GM13976 (cell line): Measurements from ENCODE around the gene TACR1.
"Not testable (repeated sequence)": the region's sequence is repeated elsewhere in the genome, so short reads cannot be mapped to it uniquely, and the experiment has no call there.

Experiments
- DNase-seq: peaks from one replicate; pipeline ENCODE4 v3.0.0; 2012; ENCODE audit warnings: low spot score
- in situ Hi-C: fragments of 300-500 bp; cut with MboI; formaldehyde crosslinking; loops from one replicate; pipeline ENCODE4 v1.12.0; 2022; ENCODE audit warnings: low sequenced_read_pairs, mixed read lengths, inconsistent platforms; ENCODE audit not compliant: unreplicated experiment
- TF ChIP-seq, protein P1 (sequence below): IDR thresholded peaks from 2 replicates; pipeline ENCODE4 v1.5.1; 2012; ENCODE audit warnings: borderline replicate concordance, mild to moderate bottlenecking; ENCODE audit not compliant: insufficient read depth; ENCODE audit errors: extremely low read depth, missing control alignments, control extremely low read depth

The TACR1 gene

GRCh38 chr2:75058427-75058826, 140.9 kb downstream of the TACR1 start:
- TF ChIP-seq, protein P1, sequence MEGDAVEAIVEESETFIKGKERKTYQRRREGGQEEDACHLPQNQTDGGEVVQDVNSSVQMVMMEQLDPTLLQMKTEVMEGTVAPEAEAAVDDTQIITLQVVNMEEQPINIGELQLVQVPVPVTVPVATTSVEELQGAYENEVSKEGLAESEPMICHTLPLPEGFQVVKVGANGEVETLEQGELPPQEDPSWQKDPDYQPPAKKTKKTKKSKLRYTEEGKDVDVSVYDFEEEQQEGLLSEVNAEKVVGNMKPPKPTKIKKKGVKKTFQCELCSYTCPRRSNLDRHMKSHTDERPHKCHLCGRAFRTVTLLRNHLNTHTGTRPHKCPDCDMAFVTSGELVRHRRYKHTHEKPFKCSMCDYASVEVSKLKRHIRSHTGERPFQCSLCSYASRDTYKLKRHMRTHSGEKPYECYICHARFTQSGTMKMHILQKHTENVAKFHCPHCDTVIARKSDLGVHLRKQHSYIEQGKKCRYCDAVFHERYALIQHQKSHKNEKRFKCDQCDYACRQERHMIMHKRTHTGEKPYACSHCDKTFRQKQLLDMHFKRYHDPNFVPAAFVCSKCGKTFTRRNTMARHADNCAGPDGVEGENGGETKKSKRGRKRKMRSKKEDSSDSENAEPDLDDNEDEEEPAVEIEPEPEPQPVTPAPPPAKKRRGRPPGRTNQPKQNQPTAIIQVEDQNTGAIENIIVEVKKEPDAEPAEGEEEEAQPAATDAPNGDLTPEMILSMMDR: no peak
- in situ Hi-C loops: loop anchor here (10.0 to 25.0 kb wide), 3 partner anchors 144 to 556 kb away; no protein-coding TSS in a partner anchor
- DNase-seq: no peak

GRCh38 chr2:75057150-75057549, 142.2 kb downstream of the TACR1 start:
- in situ Hi-C loops: loop anchor here (10.0 to 25.0 kb wide), 3 partner anchors 142 to 558 kb away; no protein-coding TSS in a partner anchor

GRCh38 chr2:75055820-75056675, 143.3 kb downstream of the TACR1 start:
- TF ChIP-seq, protein P1: no peak
- in situ Hi-C loops: loop anchor here (10.0 to 25.0 kb wide), 3 partner anchors 141 to 559 kb away; no protein-coding TSS in a partner anchor
- DNase-seq: peak; percentile 50

More at GRCh38 chr2:75057150-75057549, 142.2 kb downstream of the TACR1 start:
- not testable (repeated sequence) for DNase-seq

GRCh38 chr2:75055142-75055819, 144.0 kb downstream of the TACR1 start:
- TF ChIP-seq, protein P1: no peak
- no peak for DNase-seq
- in situ Hi-C loops: loop anchor here (10.0 to 25.0 kb wide), 3 partner anchors 140 to 560 kb away; no protein-coding TSS in a partner anchor

DNA sequence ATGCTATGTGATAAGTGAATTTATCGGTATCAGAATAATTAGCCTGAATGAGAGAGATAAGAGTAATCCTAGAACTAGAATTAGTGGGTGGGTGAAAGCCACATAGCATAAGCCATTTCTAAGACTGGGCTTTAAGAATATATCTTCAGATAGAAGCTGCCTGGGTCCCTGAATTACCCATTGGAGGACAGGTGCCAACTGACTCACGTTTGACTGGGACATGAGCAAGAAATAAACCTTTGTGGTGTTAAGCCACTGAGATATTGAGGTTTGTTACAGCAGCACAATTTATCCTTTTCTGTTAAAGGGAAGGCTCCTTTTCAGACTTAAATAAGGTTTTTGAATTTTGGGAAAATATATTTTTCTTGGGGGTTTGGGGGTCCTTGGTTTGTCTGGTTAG, 145.0 kb downstream of the TACR1 start:
- in situ Hi-C loops: loop anchor here (10.0 to 25.0 kb wide), 3 partner anchors 139 to 561 kb away; no protein-coding TSS in a partner anchor
- TF ChIP-seq, protein P1: no peak

DNA sequence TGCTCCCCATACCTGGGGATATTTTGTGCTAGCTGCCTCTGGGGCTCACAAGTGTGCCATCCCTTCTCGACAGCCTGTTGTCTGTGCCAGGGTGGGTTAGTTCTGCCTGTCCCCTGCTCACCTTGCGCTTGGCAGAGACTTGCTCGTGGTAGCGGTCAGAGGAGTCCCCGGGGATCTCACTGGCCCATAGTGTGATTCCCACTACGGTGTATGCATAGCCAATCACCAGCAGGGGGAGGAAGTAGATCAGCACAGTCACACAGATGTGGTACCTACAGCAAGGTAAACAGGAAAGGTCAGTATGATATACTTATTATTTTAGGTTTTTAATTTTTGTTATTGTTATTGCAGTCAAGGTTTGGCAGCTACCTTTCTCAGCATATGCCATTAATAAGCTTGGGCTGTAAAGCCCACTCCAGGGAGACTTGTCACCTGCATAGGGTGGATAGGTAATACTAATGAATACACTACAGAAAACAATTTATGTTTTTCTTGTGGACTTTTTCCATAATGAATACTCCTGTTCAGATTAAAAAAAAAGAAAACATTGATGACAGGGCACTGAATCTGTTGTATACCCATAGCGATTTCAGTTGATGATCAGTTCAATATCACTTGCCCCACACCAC, 145.7 kb downstream of the TACR1 start:
- in situ Hi-C loops: loop anchor here (10.0 to 25.0 kb wide), 3 partner anchors 139 to 561 kb away; no protein-coding TSS in a partner anchor
- DNase-seq: peak; percentile 58
- TF ChIP-seq, protein P1: peak; percentile 72

More for the DNA sequence above, 145.0 kb downstream of the TACR1 start:
- no peak for DNase-seq
